WTC11 (cell line): ENCODE data around the gene CNKSR3.

Experiments
- ATF6 ChIP-seq: sonication (generic); formaldehyde crosslinking; IDR thresholded peaks from 2 replicates; pipeline ENCODE4 v1.8.1; 2023; ENCODE audit warnings: mild to moderate bottlenecking, missing genetic modification reagents
- CTCF ChIP-seq: fragments of 200-600 bp; IDR thresholded peaks from 2 replicates; pipeline ENCODE4 v1.8.0; 2022; ENCODE audit warnings: antibody characterized with exemption
- FOXP4 ChIP-seq: sonication (generic); formaldehyde crosslinking; IDR thresholded peaks from 2 replicates; pipeline ENCODE4 v1.8.0; 2022; ENCODE audit warnings: mild to moderate bottlenecking, missing genetic modification reagents
- MXD4 ChIP-seq: fragments of 250-450 bp; sonication (Bioruptor Pico); IDR thresholded peaks from 2 replicates; pipeline ENCODE4 v1.8.0; 2021; ENCODE audit warnings: mild to moderate bottlenecking, moderate library complexity, borderline replicate concordance
- ZNF138 ChIP-seq: sonication (generic); formaldehyde crosslinking; conservative IDR thresholded peaks from 2 replicates; pipeline ENCODE4 v1.8.1; 2022; ENCODE audit warnings: mild to moderate bottlenecking, moderate library complexity, missing genetic modification reagents
- ZNF219 ChIP-seq: sonication (generic); formaldehyde crosslinking; IDR thresholded peaks from 2 replicates; pipeline ENCODE4 v1.8.0; 2023; ENCODE audit warnings: missing genetic modification reagents, mild to moderate bottlenecking, borderline replicate concordance
- ZNF317 ChIP-seq: sonication (generic); formaldehyde crosslinking; IDR thresholded peaks from 2 replicates; pipeline ENCODE4 v1.8.1; 2023; ENCODE audit warnings: low read depth, mild to moderate bottlenecking, moderate library complexity, missing genetic modification reagents, borderline replicate concordance
- TF ChIP-seq, protein P1 (sequence below): sonication (generic); formaldehyde crosslinking; IDR thresholded peaks from 2 replicates; pipeline ENCODE4 v1.8.1; 2022; ENCODE audit warnings: low read depth, mild to moderate bottlenecking, moderate library complexity, missing genetic modification reagents, borderline replicate concordance
- TF ChIP-seq, protein P2 (sequence below): sonication (generic); formaldehyde crosslinking; IDR thresholded peaks from 2 replicates; pipeline ENCODE4 v1.8.1; 2022; ENCODE audit warnings: low read depth, missing genetic modification reagents, borderline replicate concordance
- TF ChIP-seq, protein P3 (sequence below): sonication (generic); formaldehyde crosslinking; IDR thresholded peaks from 2 replicates; pipeline ENCODE4 v1.8.0; 2022; ENCODE audit warnings: mild to moderate bottlenecking, missing genetic modification reagents

DNA sequence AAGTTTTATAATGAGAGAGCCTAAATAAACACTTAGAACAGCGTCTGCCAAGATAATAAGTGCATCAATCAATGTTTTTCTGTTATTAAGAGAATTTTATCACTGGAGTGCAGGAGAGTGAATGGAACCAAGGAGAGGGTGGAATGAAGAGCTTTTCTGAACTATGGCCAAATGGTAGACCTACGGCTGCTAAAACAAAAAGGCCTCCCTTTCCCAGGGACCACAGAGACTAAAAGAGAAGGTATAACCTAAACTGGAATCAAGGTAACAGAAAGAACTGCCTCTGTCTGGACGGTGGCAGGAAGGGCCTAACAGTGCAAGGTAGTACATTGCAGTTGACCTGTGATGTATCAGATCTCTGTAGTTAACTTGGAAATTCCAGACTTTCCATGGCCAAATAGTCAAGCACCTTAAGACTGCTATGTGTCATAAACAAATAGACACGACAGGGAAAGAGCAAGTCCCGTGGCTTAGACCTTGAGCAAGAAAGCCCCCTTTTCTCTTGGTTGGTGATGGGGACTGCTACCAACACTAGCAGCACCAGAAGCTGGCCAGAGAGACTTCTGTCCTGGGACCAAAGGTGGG lies 5.5 kb downstream of the CNKSR3 start:
- TF ChIP-seq, protein P1, sequence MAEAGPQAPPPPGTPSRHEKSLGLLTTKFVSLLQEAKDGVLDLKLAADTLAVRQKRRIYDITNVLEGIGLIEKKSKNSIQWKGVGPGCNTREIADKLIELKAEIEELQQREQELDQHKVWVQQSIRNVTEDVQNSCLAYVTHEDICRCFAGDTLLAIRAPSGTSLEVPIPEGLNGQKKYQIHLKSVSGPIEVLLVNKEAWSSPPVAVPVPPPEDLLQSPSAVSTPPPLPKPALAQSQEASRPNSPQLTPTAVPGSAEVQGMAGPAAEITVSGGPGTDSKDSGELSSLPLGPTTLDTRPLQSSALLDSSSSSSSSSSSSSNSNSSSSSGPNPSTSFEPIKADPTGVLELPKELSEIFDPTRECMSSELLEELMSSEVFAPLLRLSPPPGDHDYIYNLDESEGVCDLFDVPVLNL (CRISPR knock-in tag), result no peak
- TF ChIP-seq CTCF (no peak), ZNF219 (CRISPR knock-in tag) (no peak), ATF6 (CRISPR knock-in tag) (no peak), MXD4 (CRISPR knock-in tag) (no peak), FOXP4 (no peak), ZNF138 (CRISPR knock-in tag) (no peak), ZNF317 (CRISPR knock-in tag) (no peak)
- TF ChIP-seq, protein P2, sequence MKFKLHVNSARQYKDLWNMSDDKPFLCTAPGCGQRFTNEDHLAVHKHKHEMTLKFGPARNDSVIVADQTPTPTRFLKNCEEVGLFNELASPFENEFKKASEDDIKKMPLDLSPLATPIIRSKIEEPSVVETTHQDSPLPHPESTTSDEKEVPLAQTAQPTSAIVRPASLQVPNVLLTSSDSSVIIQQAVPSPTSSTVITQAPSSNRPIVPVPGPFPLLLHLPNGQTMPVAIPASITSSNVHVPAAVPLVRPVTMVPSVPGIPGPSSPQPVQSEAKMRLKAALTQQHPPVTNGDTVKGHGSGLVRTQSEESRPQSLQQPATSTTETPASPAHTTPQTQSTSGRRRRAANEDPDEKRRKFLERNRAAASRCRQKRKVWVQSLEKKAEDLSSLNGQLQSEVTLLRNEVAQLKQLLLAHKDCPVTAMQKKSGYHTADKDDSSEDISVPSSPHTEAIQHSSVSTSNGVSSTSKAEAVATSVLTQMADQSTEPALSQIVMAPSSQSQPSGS (CRISPR knock-in tag), result no peak
- TF ChIP-seq, protein P3, sequence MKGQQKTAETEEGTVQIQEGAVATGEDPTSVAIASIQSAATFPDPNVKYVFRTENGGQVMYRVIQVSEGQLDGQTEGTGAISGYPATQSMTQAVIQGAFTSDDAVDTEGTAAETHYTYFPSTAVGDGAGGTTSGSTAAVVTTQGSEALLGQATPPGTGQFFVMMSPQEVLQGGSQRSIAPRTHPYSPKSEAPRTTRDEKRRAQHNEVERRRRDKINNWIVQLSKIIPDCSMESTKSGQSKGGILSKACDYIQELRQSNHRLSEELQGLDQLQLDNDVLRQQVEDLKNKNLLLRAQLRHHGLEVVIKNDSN (CRISPR knock-in tag), result no peak
